Omental fat pad (tissue), 4 donors: Measurements from ENCODE around the gene CCDC92. TPM values are rescaled to one million over a fixed set of nuclear protein-coding genes. Genes with fewer than 3 reads are reported as not detected.

ENCODE experiments used
- ATAC-seq: fragments of 150-250 bp; one replicate; pipeline ENCODE4 v1.9.1; 2016; ENCODE audit warnings: mild to moderate bottlenecking, moderate library complexity; ENCODE audit not compliant: low FRiP score
- DNase-seq: peaks from one replicate; pipeline ENCODE4 v3.0.0-alpha.2; 2019; ENCODE audit warnings: low spot score
- total RNA-seq, 4 donors: library from RNA; depleted of rRNA; stranded (reverse); fragments of >200 nt; gene quantifications; one replicate each; pipeline ENCODE4 v1.1.0, GENCODE V29; 2016
- TF ChIP-seq, protein P1 (sequence below), 3 donors: fragments of 450-650 bp; IDR thresholded peaks; one replicate each; pipeline ENCODE4 v1.5.1; 2016 to 2017; ENCODE audit warnings: antibody characterized with exemption in 3 of 3, mild to moderate bottlenecking in 3 of 3, moderate library complexity in 2 of 3

The CCDC92 gene
- total RNA-seq, 4 donors from 2014 or later: 27.1 to 34.5 (median 32.0) TPM

DNA sequence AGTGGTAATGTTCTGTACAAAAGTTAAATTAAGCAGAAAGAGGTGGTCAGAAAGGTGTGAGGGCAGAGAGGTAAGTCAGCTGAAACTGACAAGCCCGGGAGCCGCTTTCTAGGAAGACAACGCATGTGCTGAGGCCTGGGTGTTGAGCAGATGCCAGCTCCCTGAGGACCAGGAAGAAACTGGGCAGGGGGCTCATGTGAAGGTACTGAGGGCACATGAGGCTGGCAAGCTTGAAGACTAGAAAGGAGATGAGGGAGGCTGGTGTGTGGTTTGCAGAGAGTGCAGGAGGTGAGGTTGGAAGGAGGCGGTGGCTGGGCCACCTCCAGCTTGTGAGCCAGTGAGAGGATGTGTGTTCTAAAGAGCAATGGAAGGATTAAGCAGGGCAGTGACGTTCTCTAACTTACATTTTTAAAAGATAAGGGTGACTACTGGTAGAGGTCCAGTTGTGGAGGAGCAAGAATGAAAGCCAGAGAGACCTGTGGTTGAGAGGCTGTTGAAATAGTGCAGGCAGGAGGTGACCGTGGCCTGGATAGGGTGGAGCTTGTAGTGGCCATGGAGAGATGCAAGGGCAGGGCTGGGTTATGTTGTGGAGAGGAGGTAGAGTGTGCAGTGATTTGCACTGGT, 29.5 kb upstream of the CCDC92 start:
- DNase-seq: no peak
- TF ChIP-seq, protein P1, sequence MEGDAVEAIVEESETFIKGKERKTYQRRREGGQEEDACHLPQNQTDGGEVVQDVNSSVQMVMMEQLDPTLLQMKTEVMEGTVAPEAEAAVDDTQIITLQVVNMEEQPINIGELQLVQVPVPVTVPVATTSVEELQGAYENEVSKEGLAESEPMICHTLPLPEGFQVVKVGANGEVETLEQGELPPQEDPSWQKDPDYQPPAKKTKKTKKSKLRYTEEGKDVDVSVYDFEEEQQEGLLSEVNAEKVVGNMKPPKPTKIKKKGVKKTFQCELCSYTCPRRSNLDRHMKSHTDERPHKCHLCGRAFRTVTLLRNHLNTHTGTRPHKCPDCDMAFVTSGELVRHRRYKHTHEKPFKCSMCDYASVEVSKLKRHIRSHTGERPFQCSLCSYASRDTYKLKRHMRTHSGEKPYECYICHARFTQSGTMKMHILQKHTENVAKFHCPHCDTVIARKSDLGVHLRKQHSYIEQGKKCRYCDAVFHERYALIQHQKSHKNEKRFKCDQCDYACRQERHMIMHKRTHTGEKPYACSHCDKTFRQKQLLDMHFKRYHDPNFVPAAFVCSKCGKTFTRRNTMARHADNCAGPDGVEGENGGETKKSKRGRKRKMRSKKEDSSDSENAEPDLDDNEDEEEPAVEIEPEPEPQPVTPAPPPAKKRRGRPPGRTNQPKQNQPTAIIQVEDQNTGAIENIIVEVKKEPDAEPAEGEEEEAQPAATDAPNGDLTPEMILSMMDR (IDR thresholded peaks at IDR 0.05): no peak
- ATAC-seq: no peak

DNA sequence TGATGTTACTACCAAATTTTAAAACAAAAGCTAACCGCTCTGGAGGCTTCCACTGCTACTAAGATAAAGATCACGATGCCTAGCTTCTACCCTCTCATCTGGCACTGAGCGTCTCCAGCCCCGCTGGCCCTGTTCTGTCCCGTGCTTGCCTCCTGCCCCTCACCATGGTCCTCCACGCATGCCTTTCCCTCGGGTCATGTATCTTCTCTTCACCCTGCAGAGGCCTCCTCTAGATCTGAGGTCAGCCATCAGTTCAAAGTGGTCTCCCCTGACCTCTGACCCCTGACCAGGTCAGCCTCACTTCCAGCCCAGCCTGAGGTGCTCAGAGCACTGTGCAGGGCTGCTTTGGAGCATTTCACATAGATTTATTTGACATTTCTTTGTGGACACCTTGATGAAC, 28.7 kb upstream of the CCDC92 start:
- ATAC-seq (no peak), DNase-seq (no peak)
- TF ChIP-seq, protein P1 (IDR thresholded peaks at IDR 0.05): no peak

DNA sequence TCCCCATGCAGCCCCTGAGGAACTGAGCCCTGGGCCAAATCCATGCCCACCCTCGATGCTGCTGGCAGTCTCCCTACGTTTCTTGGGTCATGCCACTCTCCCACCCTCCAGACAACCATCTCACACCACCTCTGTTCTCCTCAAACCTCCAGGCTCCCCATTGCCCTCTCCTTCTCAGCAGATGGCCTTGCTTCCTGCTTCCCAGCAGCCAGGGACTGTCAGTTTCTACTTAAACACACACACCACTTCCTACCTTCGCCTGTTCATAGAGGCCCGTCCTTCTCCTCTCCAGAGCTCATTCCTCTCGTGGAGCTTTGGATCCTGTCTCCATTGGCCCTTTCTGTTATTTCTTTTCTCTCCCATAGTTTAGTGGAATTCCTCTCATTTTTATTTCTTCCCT, 27.5 kb upstream of the CCDC92 start:
- DNase-seq (no peak), ATAC-seq (no peak)
- TF ChIP-seq, protein P1 (IDR thresholded peaks at IDR 0.05): no peak

DNA sequence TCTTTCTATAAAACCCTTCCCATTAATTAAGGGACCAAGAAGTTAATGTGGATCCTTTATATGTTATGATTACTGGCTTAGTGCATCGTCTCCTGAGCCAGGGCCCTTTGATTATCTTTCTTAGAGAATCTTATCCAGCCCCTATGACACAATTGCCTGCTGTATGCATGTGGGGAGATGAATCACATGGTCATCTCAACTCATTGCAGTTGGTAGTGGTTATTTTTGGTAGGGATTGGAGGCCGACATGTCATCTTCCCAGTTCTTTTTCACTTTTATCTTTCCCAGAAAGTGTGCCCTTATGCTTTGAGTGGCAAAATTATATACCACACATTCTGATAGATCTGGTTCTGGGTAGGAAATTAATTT, 26.3 kb upstream of the CCDC92 start:
- ATAC-seq (no peak), DNase-seq (no peak)
- TF ChIP-seq, protein P1 (IDR thresholded peaks at IDR 0.05): no peak

DNA sequence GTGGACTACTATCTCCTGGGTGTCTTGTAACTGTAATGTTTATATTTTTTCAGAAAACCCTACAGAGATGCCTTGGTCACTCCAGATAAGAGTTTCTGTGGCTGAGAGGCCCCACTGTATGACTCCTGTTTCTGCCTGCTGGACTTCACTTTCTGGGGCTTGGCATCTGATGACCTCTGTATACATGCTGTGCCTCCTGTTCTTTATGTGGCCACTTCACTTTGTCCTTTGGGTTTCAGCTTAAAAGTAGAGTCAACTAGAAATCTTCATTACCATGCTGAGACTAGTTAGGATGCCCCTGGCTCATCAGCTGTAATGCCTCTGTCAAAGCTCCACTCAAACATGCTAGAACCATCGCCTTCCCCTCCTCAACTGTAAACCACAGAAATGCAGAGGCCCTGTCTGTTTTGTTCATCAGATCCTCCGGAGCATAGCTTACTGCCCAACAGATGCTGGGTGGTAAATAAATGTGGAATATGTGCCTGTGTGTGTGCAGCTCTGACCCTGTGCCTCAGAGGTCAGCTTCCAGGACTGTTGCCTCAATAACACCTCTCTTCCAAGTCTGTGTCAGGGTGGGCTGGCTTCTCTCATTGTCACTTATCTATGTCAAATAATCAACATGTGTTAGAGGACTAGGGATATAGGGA, 25.8 kb upstream of the CCDC92 start:
- TF ChIP-seq, protein P1 (IDR thresholded peaks at IDR 0.05): no peak
- ATAC-seq (no peak), DNase-seq (no peak)

DNA sequence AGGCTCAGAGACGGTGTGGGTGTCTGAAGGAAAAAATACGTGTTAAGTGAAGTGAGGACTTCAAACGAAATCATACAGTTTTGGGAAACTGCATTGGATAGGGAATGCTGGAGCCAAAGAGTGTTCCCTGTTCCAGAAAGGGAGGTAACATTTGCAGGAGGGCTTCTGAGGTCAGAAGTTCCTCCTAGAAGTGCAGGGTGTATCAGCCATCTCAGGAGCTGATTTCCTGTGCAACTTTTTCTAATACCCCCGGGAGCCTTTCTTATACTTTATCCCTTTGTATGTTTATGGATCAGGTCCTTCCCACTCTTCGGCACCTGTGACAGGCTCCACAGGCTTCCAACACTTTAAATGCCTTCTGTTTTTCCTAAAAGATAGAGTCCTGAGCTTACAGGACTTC, 25.3 kb upstream of the CCDC92 start:
- ATAC-seq: no peak
- TF ChIP-seq, protein P1 (IDR thresholded peaks at IDR 0.05): no peak

More for the DNA sequence above, 25.3 kb upstream of the CCDC92 start:
- no peak for DNase-seq
